MCF 10A (cell line): ENCODE measurements around the gene SERPIND1. TPM values are rescaled to one million over a fixed set of nuclear protein-coding genes. Genes with fewer than 3 reads are reported as not detected.

Source experiments
- BruUV-seq: library from RNA; stranded (reverse); fragments of 400-500 nt; replicated peaks from 2 replicates; lab custom pipeline; 2021; lab: Mats Ljungman, UMichigan
- CTCF ChIA-PET: fragments of 300-600 bp; sonication (Branson Sonifier 250); formaldehyde crosslinking; extraction: SDS; loops from one replicate; lab custom pipeline; 2021; ENCODE audit warnings: antibody characterized with exemption, inconsistent platforms; lab: Yijun Ruan, JAX
- POLR2A ChIA-PET: fragments of 300-600, 350-650 bp; sonication (Branson Sonifier 250); formaldehyde crosslinking; extraction: SDS; loops from one replicate; lab custom pipeline; 2020; ENCODE audit warnings: antibody characterized with exemption, inconsistent platforms; lab: Yijun Ruan, JAX
- DNase-seq: peaks from one replicate; pipeline ENCODE4 v3.0.0-alpha.2; 2018; ENCODE audit not compliant: unreplicated experiment
- H3K27ac Mint-ChIP-seq: one replicate; pipeline ENCODE4 v1.8.0; 2022; ENCODE audit warnings: mild to moderate bottlenecking, low read depth, mixed read lengths; ENCODE audit not compliant: unreplicated experiment
- H3K27me3 Mint-ChIP-seq: one replicate; pipeline ENCODE4 v1.8.0; 2022; ENCODE audit warnings: mixed read lengths; ENCODE audit not compliant: insufficient read depth, unreplicated experiment
- H3K36me3 Mint-ChIP-seq: one replicate; pipeline ENCODE4 v1.8.0; 2022; ENCODE audit warnings: mild to moderate bottlenecking, moderate library complexity, mixed read lengths; ENCODE audit not compliant: insufficient read depth, unreplicated experiment
- H3K4me1 Mint-ChIP-seq: one replicate; pipeline ENCODE4 v1.8.0; 2022; ENCODE audit warnings: mixed read lengths; ENCODE audit not compliant: insufficient read depth, unreplicated experiment
- H3K4me3 Mint-ChIP-seq: one replicate; pipeline ENCODE4 v1.8.0; 2022; ENCODE audit warnings: mild to moderate bottlenecking, moderate library complexity, mixed read lengths; ENCODE audit not compliant: unreplicated experiment
- H3K9me3 Mint-ChIP-seq: one replicate; pipeline ENCODE4 v1.8.0; 2022; ENCODE audit warnings: mixed read lengths; ENCODE audit not compliant: unreplicated experiment
- intact Hi-C: fragments of 100-400 bp; cut with micrococcal nuclease; formaldehyde crosslinking; loops from 2 replicates; pipeline ENCODE4 v1.14.1; 2022
- total RNA-seq: library from RNA; stranded (reverse); gene quantifications from 2 replicates; pipeline ENCODE4 v1.2.3, GENCODE V29; 2022
- TF ChIP-seq, protein P1 (sequence below): fragments of 200-600 bp; IDR thresholded peaks from one replicate; pipeline ENCODE4 v1.8.0; 2022; ENCODE audit warnings: antibody characterized with exemption, mild to moderate bottlenecking; ENCODE audit not compliant: unreplicated experiment

Gene SERPIND1
- total RNA-seq, 1 experiment from 2014 or later: not detected

- H3K9me3 Mint-ChIP-seq: no peaks in the 10 kb centered on the region
- ChIA-PET CTCF (interaction anchor here (1.4 to 1.5 kb wide), 2 partner anchors 10 to 32 kb away, joined by 4 to 5 read pairs; no protein-coding TSS in a partner anchor), POLR2A (no interaction called here)
- no peak overlapping the region for H3K27ac Mint-ChIP-seq
- BruUV-seq: no TSS peak
- peaks cover 37% of the 10 kb centered on the region for H3K36me3 Mint-ChIP-seq
- intact Hi-C loops: no loop called here
- H3K4me1 Mint-ChIP-seq: peaks cover 12% of the 10 kb centered on the region
- no peaks in the 10 kb centered on the region for H3K27me3 Mint-ChIP-seq
- no peak overlapping the region for H3K4me3 Mint-ChIP-seq
- DNase-seq: no peak
- TF ChIP-seq, protein P1, sequence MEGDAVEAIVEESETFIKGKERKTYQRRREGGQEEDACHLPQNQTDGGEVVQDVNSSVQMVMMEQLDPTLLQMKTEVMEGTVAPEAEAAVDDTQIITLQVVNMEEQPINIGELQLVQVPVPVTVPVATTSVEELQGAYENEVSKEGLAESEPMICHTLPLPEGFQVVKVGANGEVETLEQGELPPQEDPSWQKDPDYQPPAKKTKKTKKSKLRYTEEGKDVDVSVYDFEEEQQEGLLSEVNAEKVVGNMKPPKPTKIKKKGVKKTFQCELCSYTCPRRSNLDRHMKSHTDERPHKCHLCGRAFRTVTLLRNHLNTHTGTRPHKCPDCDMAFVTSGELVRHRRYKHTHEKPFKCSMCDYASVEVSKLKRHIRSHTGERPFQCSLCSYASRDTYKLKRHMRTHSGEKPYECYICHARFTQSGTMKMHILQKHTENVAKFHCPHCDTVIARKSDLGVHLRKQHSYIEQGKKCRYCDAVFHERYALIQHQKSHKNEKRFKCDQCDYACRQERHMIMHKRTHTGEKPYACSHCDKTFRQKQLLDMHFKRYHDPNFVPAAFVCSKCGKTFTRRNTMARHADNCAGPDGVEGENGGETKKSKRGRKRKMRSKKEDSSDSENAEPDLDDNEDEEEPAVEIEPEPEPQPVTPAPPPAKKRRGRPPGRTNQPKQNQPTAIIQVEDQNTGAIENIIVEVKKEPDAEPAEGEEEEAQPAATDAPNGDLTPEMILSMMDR: no peak
Measured at GRCh38 chr22:20752104-20752741, 21.7 kb upstream of the SERPIND1 start.

GRCh38 chr22:20752873-20753272, 21.0 kb upstream of the SERPIND1 start:
- TF ChIP-seq, protein P1: no peak
- no TSS peak for BruUV-seq
- H3K9me3 Mint-ChIP-seq: no peaks in the 10 kb centered on the region
- H3K4me1 Mint-ChIP-seq: peaks cover 12% of the 10 kb centered on the region
- ChIA-PET POLR2A (no interaction called here), CTCF (interaction anchor here (0.5 to 1.5 kb wide), 3 partner anchors 11 to 80 kb away, joined by 3 to 5 read pairs (median 4); no protein-coding TSS in a partner anchor)
- no peak overlapping the region for H3K27ac Mint-ChIP-seq
- intact Hi-C loops: no loop called here
- no peak for DNase-seq
- H3K36me3 Mint-ChIP-seq: peaks cover 39% of the 10 kb centered on the region
- H3K27me3 Mint-ChIP-seq: no peaks in the 10 kb centered on the region
- H3K4me3 Mint-ChIP-seq: no peak overlapping the region

DNA sequence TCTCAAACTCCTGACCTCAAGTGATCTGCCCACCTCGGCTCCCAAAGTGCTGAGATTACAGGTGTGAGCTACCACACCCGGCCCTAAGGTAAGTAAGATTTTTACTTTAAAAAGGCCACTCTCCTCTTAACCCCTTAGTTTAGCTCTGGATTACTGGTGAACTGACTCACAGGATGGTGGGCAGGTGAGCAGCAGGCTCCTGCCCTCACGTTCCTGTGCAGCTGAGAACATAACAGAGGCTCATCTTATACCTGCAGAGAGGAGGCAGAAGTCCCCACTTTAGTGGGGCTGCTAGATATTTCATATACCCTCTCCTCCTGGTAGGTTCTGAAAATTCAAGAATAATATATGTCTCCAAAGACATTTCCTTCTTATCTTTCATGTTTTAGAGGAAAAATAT, 17.1 kb upstream of the SERPIND1 start:
- H3K4me3 Mint-ChIP-seq: no peak overlapping the region
- peak overlapping the region; percentile 59 for H3K27ac Mint-ChIP-seq
- POLR2A ChIA-PET: interaction anchor here (1.6 kb wide), 1 partner anchor 21 kb away, joined by 4 read pairs; no protein-coding TSS in a partner anchor
- no peaks in the 10 kb centered on the region for H3K4me1 Mint-ChIP-seq
- no TSS peak for BruUV-seq
- intact Hi-C loops: no loop called here
- H3K36me3 Mint-ChIP-seq: peaks cover 50% of the 10 kb centered on the region
- CTCF ChIA-PET: interaction anchor here (0.6 to 3.4 kb wide), 4 partner anchors 15 to 129 kb away, joined by 3 to 11 read pairs (median 4); no protein-coding TSS in a partner anchor
- no peak for DNase-seq
- TF ChIP-seq, protein P1: no peak
- no peaks in the 10 kb centered on the region for H3K27me3 Mint-ChIP-seq
- H3K9me3 Mint-ChIP-seq: no peaks in the 10 kb centered on the region

GRCh38 chr22:20758688-20759087, 15.2 kb upstream of the SERPIND1 start:
- no peaks in the 10 kb centered on the region for H3K9me3 Mint-ChIP-seq

More at GRCh38 chr22:20758688-20759087, 15.2 kb upstream of the SERPIND1 start:
- no peak overlapping the region for H3K4me3 Mint-ChIP-seq
- CTCF ChIA-PET: interaction anchor here (0.6 to 3.4 kb wide), 3 partner anchors 17 to 235 kb away, joined by 3 to 11 read pairs (median 3); no protein-coding TSS in a partner anchor
- H3K36me3 Mint-ChIP-seq: peaks cover 58% of the 10 kb centered on the region
- H3K27me3 Mint-ChIP-seq: no peaks in the 10 kb centered on the region
- H3K27ac Mint-ChIP-seq: no peak overlapping the region
- H3K4me1 Mint-ChIP-seq: no peaks in the 10 kb centered on the region
- intact Hi-C loops: no loop called here
- POLR2A ChIA-PET: no interaction called here
- DNase-seq: peak; percentile 14
- BruUV-seq: no TSS peak
- TF ChIP-seq, protein P1: no peak
